ENCODE results near the gene SNX21.

The SNX21 gene

DNA sequence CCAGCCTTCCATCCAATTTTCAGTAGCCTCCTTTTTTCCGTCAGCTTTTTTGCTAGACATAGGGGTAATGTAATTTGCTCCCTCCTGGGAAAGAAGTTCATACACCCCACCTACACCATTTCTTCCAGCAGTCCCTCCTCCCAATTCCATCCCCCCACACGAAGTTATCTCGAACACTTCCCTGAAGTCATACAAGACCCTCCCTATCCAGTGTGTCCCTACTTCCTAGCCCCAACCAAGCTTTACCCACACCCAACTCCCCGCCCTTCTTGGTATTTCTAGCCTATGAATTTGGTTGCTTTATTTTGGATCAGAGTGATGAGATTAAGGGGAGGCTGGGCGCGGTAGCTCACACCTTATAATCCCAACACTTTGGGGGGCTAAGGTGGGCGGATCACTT, 20.1 kb upstream of the SNX21 start:
- DNase-seq: no peak
- TF ChIP-seq, protein P1, sequence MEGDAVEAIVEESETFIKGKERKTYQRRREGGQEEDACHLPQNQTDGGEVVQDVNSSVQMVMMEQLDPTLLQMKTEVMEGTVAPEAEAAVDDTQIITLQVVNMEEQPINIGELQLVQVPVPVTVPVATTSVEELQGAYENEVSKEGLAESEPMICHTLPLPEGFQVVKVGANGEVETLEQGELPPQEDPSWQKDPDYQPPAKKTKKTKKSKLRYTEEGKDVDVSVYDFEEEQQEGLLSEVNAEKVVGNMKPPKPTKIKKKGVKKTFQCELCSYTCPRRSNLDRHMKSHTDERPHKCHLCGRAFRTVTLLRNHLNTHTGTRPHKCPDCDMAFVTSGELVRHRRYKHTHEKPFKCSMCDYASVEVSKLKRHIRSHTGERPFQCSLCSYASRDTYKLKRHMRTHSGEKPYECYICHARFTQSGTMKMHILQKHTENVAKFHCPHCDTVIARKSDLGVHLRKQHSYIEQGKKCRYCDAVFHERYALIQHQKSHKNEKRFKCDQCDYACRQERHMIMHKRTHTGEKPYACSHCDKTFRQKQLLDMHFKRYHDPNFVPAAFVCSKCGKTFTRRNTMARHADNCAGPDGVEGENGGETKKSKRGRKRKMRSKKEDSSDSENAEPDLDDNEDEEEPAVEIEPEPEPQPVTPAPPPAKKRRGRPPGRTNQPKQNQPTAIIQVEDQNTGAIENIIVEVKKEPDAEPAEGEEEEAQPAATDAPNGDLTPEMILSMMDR (IDR thresholded peaks at IDR 0.05; ENCODE audit: low read depth, low read length): no peak
- Histone ChIP-seq H3K27me3 (no peaks in the 10 kb centered on the region), H3K36me3 (peaks cover 51% of the 10 kb centered on the region), H3K9me3 (no peaks in the 10 kb centered on the region), H3K4me3 (ENCODE audit: low read depth, low read length) (peak overlapping the region; percentile 92), H3K4me1 (no peaks in the 10 kb centered on the region)

- peak overlapping the region; percentile 38 for H3K4me3 ChIP-seq (ENCODE audit: low read depth, low read length)
- DNase-seq: no peak
- no peaks in the 10 kb centered on the region for H3K27me3 ChIP-seq
- H3K4me1 ChIP-seq: no peaks in the 10 kb centered on the region
- no peaks in the 10 kb centered on the region for H3K9me3 ChIP-seq
- TF ChIP-seq, protein P1 (IDR thresholded peaks at IDR 0.05; ENCODE audit: low read depth, low read length): no peak
- H3K36me3 ChIP-seq: peaks cover 48% of the 10 kb centered on the region
Observed at GRCh38 chr20:45814314-45814713, 19.3 kb upstream of the SNX21 start.

GRCh38 chr20:45816951-45817350, 16.6 kb upstream of the SNX21 start:
- TF ChIP-seq, protein P1 (IDR thresholded peaks at IDR 0.05; ENCODE audit: low read depth, low read length): no peak
- H3K36me3 ChIP-seq: peaks cover 36% of the 10 kb centered on the region
- no peaks in the 10 kb centered on the region for H3K4me1 ChIP-seq
- H3K9me3 ChIP-seq: no peaks in the 10 kb centered on the region
- H3K27me3 ChIP-seq: no peaks in the 10 kb centered on the region
- no peak for DNase-seq
- no peak overlapping the region for H3K4me3 ChIP-seq (ENCODE audit: low read depth, low read length)

DNA sequence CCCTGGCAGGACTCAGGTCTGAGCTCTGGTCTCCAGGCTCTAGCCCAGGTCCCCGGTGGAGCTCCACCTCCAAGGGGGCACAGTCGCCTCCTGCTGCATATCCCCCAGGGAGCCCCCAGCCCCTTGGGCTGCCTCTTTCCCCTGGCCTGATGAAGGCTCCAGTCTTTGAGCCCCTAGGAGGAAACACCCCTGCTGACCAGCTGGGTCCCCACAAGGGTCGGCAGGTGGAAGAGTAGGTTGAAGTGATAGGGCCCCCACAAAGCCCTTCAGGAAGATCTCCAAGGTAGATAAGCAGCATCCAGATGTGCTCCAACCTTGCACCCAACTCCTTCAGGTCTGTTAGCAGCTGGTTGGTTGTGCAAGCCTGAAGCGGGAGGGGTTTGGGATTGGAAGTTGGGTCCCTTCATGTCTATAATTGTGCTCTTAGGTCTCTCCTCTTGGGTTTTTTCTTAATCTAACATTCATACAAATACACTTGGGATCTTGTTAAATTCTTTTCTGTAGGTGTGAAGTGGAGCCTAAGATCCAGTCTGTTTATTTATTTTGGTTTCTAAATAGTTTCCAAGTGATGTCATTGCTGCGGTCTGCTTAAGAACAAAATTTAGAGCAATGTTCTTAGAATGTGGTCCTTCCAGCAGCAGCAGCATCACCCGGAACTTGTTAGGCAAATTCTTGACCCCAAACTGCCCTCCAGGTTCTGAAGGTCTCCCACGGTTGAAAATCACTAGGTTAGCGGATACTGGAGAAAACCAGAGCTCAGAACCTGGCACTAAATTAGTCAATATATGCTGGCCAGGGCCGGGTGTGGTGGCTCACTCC, 16.0 kb upstream of the SNX21 start:
- H3K4me1 ChIP-seq: no peaks in the 10 kb centered on the region
- H3K27me3 ChIP-seq: no peaks in the 10 kb centered on the region
- H3K4me3 ChIP-seq (ENCODE audit: low read depth, low read length): no peak overlapping the region
- no peak for DNase-seq
- TF ChIP-seq, protein P1 (IDR thresholded peaks at IDR 0.05; ENCODE audit: low read depth, low read length): no peak
- peaks cover 36% of the 10 kb centered on the region for H3K36me3 ChIP-seq
- H3K9me3 ChIP-seq: no peaks in the 10 kb centered on the region

GRCh38 chr20:45818239-45818638, 15.4 kb upstream of the SNX21 start:
- Histone ChIP-seq H3K36me3 (peaks cover 36% of the 10 kb centered on the region), H3K4me1 (no peaks in the 10 kb centered on the region), H3K9me3 (no peaks in the 10 kb centered on the region), H3K4me3 (ENCODE audit: low read depth, low read length) (no peak overlapping the region), H3K27me3 (no peaks in the 10 kb centered on the region)
- no peak for DNase-seq
- TF ChIP-seq, protein P1 (IDR thresholded peaks at IDR 0.05; ENCODE audit: low read depth, low read length): no peak

DNA sequence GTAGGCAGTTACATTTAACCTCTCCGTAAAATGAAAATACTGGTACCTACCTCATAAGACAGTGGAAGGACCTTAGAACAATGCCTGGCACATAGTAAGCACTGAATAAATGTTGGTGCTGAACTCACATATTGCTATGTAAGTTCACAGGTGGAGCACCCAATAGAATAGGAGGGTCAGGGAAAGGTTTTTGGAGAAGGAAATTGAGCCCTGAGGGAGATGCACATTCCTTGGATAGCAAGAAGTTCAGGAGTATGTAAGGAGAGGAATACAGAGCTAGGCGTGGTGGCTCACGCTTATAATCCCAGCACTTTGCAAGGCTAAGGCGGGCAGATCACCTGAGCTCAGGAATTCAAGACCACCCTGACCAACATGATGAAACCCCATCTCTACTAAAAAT, 14.1 kb upstream of the SNX21 start:
- H3K9me3 ChIP-seq: no peaks in the 10 kb centered on the region
- no peak for DNase-seq
- H3K4me3 ChIP-seq (ENCODE audit: low read depth, low read length): no peak overlapping the region
- H3K36me3 ChIP-seq: peaks cover 27% of the 10 kb centered on the region
- no peaks in the 10 kb centered on the region for H3K27me3 ChIP-seq
- no peaks in the 10 kb centered on the region for H3K4me1 ChIP-seq
- TF ChIP-seq, protein P1 (IDR thresholded peaks at IDR 0.05; ENCODE audit: low read depth, low read length): no peak

Data from BE2C (cell line).